ENCODE data around the gene NGB.

DNA sequence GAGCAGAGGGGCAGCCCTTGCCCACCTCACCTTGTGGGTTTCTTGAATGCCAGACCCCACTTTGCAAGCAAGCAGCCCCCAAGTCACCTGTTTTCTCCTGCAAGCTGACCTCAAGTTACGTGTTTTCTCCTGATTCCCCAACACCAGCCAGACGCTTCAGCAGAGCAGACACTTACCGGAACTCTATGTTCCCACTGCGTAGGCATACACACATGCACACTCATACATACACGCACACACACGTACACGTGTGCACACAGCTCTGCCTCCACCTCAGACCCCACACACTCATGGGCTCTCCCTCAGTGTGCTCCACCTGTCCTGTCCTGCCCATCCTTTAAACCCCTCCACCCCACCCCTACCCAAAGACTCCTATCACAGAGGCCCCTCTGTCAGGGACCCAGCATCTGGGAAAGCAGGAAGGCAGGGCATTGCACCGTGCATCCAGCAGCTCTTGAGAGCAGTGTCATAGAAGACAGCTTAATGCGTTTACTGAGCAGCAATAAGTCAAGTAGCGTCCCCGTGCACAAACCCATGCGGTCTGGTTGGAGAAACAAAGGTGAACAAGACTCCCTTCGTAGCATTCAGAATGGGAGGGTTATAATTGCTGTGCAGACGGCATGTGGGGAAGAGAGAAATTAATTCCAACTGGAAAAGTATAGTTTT, 45.0 kb downstream of the NGB start:
- no peak for TF ChIP-seq POLR2A (IDR thresholded peaks at IDR 0.05)
- TF ChIP-seq, protein P1, sequence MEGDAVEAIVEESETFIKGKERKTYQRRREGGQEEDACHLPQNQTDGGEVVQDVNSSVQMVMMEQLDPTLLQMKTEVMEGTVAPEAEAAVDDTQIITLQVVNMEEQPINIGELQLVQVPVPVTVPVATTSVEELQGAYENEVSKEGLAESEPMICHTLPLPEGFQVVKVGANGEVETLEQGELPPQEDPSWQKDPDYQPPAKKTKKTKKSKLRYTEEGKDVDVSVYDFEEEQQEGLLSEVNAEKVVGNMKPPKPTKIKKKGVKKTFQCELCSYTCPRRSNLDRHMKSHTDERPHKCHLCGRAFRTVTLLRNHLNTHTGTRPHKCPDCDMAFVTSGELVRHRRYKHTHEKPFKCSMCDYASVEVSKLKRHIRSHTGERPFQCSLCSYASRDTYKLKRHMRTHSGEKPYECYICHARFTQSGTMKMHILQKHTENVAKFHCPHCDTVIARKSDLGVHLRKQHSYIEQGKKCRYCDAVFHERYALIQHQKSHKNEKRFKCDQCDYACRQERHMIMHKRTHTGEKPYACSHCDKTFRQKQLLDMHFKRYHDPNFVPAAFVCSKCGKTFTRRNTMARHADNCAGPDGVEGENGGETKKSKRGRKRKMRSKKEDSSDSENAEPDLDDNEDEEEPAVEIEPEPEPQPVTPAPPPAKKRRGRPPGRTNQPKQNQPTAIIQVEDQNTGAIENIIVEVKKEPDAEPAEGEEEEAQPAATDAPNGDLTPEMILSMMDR (IDR thresholded peaks at IDR 0.05) = no peak
- TF ChIP-seq POLR2AphosphoS5 (IDR thresholded peaks at IDR 0.05) = no peak
- no peak for TF ChIP-seq EP300 (IDR thresholded peaks at IDR 0.05)

Data from sigmoid colon (tissue), 4 donors.